HL-60 (cell line): ENCODE results near the gene APBB2.

ENCODE experiments used
- DNase-seq, 2 experiments: peaks; one replicate each; pipeline ENCODE4 v3.0.0-alpha.2; 2010 to 2020; ENCODE audit warnings: low read depth in 1 of 2, low spot score in 1 of 2
- H3K27ac ChIP-seq: fragments of 250-450 bp; sonication (Bioruptor Pico); replicated peaks from 2 replicates; pipeline ENCODE4 v1.5.1; 2020; ENCODE audit warnings: mild to moderate bottlenecking, moderate library complexity
- H3K27me3 ChIP-seq: fragments of 250-450 bp; sonication (Bioruptor Pico); 2 replicates; pipeline ENCODE4 v1.5.1; 2021; ENCODE audit warnings: mild to moderate bottlenecking, moderate library complexity; ENCODE audit not compliant: insufficient read depth, poor library complexity, severe bottlenecking
- H3K4me3 ChIP-seq: replicated peaks from 2 replicates; pipeline ENCODE4 v1.5.1; 2011; ENCODE audit warnings: mild to moderate bottlenecking, control low read depth, low read length; ENCODE audit not compliant: insufficient read depth
- GABPA ChIP-seq: IDR thresholded peaks from 2 replicates; pipeline ENCODE4 v1.6.1; 2012; ENCODE audit warnings: low read depth
- POLR2AphosphoS5 ChIP-seq: IDR thresholded peaks from 2 replicates; pipeline ENCODE4 v1.6.1; 2012; ENCODE audit warnings: low read depth
- SPI1 ChIP-seq: IDR thresholded peaks from 2 replicates; pipeline ENCODE4 v1.6.1; 2012; ENCODE audit warnings: low read depth, mild to moderate bottlenecking, borderline replicate concordance
- TF ChIP-seq, protein P1 (sequence below): IDR thresholded peaks from 2 replicates; pipeline ENCODE4 v1.6.1; 2012; ENCODE audit warnings: low read depth; ENCODE audit not compliant: insufficient replicate concordance
- TF ChIP-seq, protein P2 (sequence below): IDR thresholded peaks from one replicate; pipeline ENCODE4 v1.5.1; 2011; ENCODE audit warnings: low read length, control low read depth, inconsistent platforms; ENCODE audit not compliant: insufficient read depth

Gene APBB2

DNA sequence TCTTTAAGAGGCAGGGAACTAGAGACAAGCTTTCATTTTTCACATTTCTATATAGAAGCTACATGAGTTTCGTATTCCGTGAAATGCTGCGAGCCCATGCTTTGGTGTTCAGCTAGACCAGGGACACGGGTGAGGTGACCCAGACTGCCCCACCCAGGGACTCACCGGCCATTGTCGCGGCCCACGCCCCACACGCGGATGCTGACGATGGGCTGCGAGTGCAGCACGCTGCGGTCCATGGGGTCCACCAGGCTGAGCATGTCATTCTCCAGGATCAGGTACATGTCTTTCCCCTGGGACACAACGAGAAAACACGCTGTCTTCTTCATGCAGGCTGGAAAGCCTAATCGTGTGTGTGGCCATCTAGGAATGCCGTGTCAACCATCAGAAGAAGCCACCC lies 324.1 kb downstream of the APBB2 start:
- DNase-seq = no peak
- Histone ChIP-seq H3K4me3 (no peak overlapping the region), H3K27me3 (no peaks in the 10 kb centered on the region), H3K27ac (no peak overlapping the region)
- TF ChIP-seq GABPA = no peak
- TF ChIP-seq, protein P1, sequence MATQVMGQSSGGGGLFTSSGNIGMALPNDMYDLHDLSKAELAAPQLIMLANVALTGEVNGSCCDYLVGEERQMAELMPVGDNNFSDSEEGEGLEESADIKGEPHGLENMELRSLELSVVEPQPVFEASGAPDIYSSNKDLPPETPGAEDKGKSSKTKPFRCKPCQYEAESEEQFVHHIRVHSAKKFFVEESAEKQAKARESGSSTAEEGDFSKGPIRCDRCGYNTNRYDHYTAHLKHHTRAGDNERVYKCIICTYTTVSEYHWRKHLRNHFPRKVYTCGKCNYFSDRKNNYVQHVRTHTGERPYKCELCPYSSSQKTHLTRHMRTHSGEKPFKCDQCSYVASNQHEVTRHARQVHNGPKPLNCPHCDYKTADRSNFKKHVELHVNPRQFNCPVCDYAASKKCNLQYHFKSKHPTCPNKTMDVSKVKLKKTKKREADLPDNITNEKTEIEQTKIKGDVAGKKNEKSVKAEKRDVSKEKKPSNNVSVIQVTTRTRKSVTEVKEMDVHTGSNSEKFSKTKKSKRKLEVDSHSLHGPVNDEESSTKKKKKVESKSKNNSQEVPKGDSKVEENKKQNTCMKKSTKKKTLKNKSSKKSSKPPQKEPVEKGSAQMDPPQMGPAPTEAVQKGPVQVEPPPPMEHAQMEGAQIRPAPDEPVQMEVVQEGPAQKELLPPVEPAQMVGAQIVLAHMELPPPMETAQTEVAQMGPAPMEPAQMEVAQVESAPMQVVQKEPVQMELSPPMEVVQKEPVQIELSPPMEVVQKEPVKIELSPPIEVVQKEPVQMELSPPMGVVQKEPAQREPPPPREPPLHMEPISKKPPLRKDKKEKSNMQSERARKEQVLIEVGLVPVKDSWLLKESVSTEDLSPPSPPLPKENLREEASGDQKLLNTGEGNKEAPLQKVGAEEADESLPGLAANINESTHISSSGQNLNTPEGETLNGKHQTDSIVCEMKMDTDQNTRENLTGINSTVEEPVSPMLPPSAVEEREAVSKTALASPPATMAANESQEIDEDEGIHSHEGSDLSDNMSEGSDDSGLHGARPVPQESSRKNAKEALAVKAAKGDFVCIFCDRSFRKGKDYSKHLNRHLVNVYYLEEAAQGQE = no peak
- TF ChIP-seq POLR2AphosphoS5 = no peak
- TF ChIP-seq, protein P2, sequence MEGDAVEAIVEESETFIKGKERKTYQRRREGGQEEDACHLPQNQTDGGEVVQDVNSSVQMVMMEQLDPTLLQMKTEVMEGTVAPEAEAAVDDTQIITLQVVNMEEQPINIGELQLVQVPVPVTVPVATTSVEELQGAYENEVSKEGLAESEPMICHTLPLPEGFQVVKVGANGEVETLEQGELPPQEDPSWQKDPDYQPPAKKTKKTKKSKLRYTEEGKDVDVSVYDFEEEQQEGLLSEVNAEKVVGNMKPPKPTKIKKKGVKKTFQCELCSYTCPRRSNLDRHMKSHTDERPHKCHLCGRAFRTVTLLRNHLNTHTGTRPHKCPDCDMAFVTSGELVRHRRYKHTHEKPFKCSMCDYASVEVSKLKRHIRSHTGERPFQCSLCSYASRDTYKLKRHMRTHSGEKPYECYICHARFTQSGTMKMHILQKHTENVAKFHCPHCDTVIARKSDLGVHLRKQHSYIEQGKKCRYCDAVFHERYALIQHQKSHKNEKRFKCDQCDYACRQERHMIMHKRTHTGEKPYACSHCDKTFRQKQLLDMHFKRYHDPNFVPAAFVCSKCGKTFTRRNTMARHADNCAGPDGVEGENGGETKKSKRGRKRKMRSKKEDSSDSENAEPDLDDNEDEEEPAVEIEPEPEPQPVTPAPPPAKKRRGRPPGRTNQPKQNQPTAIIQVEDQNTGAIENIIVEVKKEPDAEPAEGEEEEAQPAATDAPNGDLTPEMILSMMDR = no peak
- TF ChIP-seq SPI1 = no peak

DNA sequence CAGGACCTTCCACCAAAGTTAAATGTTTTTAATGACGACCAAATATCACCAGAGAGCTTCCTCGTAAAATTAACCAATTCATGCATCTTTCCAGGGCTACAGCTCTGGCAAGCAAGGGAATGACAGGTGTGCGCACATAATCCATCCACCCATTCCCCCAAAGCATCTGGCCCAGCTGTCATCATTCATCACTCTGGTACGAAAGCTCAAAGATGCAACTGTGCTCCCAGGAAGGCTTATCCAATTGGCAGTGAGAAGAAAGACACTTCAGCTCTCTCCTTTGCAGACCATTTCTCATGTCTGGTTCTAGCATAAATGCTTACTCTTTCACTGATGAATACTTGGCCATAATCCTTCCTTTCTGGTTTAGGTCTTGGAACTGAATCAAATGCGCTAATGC lies 325.4 kb downstream of the APBB2 start:
- H3K27me3 ChIP-seq = no peaks in the 10 kb centered on the region
- no peak for DNase-seq

DNA sequence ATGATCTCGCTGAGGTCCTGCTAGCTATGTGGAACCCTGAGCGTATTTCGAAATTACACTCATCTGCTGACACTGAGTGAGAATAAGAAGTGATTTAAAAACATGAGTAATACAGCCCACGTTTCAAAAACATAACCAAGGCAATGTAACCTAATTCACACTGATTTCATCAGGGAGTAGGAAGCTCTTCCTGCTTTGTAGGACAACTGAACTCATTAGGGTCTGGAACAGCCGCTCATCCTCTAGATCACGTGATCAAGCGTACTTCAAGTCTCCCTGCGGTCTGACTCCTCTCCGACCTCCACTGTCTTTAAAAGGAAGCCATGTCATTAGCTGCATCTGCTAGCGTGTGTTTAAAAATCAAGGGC lies 326.6 kb downstream of the APBB2 start:
- TF ChIP-seq, protein P2 = no peak
- TF ChIP-seq, protein P1 = no peak
- no peak for TF ChIP-seq SPI1
- TF ChIP-seq POLR2AphosphoS5 = no peak
- TF ChIP-seq GABPA = no peak
- H3K27ac ChIP-seq = no peak overlapping the region

More for the DNA sequence above, 325.4 kb downstream of the APBB2 start:
- TF ChIP-seq, protein P2 = no peak
- TF ChIP-seq GABPA = no peak
- TF ChIP-seq POLR2AphosphoS5 = no peak
- TF ChIP-seq, protein P1 = no peak
- no peak for TF ChIP-seq SPI1
- H3K4me3 ChIP-seq = no peak overlapping the region
- no peak overlapping the region for H3K27ac ChIP-seq

More for the DNA sequence above, 326.6 kb downstream of the APBB2 start:
- no peaks in the 10 kb centered on the region for H3K27me3 ChIP-seq
- no peak overlapping the region for H3K4me3 ChIP-seq
- DNase-seq = no peak
